Calu3 (cell line): ENCODE results near the gene KIF17. TPM values are rescaled to one million over a fixed set of nuclear protein-coding genes. Genes with fewer than 3 reads are reported as not detected.

ENCODE experiments used
- BruUV-seq: library from RNA; stranded (reverse); fragments of 400-500 nt; replicated peaks from 2 replicates; lab custom pipeline; 2021; lab: Mats Ljungman, UMichigan
- CTCF ChIA-PET: fragments of 300-600 bp; sonication (Branson Sonifier 250); formaldehyde crosslinking; loops from one replicate; lab custom pipeline; 2022; ENCODE audit warnings: antibody characterized with exemption; lab: Charles Lee
- DNase-seq: peaks from one replicate; pipeline ENCODE4 v3.0.0; 2022
- H3K27ac Mint-ChIP-seq: one replicate; pipeline ENCODE4 v1.8.0; 2022; ENCODE audit warnings: mixed read lengths; ENCODE audit not compliant: unreplicated experiment
- H3K27me3 Mint-ChIP-seq: one replicate; pipeline ENCODE4 v1.8.0; 2022; ENCODE audit warnings: mixed read lengths; ENCODE audit not compliant: unreplicated experiment
- H3K36me3 Mint-ChIP-seq: one replicate; pipeline ENCODE4 v1.8.0; 2022; ENCODE audit warnings: mild to moderate bottlenecking, moderate library complexity, mixed read lengths; ENCODE audit not compliant: insufficient read depth, unreplicated experiment
- H3K4me1 Mint-ChIP-seq: one replicate; pipeline ENCODE4 v1.8.0; 2022; ENCODE audit warnings: mild to moderate bottlenecking, low read depth, mixed read lengths; ENCODE audit not compliant: unreplicated experiment
- H3K4me3 Mint-ChIP-seq: one replicate; pipeline ENCODE4 v1.8.0; 2022; ENCODE audit warnings: mild to moderate bottlenecking, low read depth, moderate library complexity, mixed read lengths; ENCODE audit not compliant: unreplicated experiment
- H3K9me3 Mint-ChIP-seq: one replicate; pipeline ENCODE4 v1.8.0; 2022; ENCODE audit warnings: low read depth, mixed read lengths; ENCODE audit not compliant: unreplicated experiment
- intact Hi-C: fragments of 100-400 bp; cut with micrococcal nuclease; formaldehyde crosslinking; loops from one replicate; pipeline ENCODE4 v1.10.0; 2022; ENCODE audit not compliant: unreplicated experiment
- total RNA-seq: library from RNA; stranded (reverse); gene quantifications from 2 replicates; pipeline ENCODE4 v1.2.3, GENCODE V29; 2022
- TF ChIP-seq, protein P1 (sequence below): fragments of 200-600 bp; IDR thresholded peaks from one replicate; pipeline ENCODE4 v1.8.0; 2022; ENCODE audit warnings: antibody characterized with exemption; ENCODE audit not compliant: unreplicated experiment

The KIF17 gene
- total RNA-seq, 1 experiment from 2014 or later: not detected

DNA sequence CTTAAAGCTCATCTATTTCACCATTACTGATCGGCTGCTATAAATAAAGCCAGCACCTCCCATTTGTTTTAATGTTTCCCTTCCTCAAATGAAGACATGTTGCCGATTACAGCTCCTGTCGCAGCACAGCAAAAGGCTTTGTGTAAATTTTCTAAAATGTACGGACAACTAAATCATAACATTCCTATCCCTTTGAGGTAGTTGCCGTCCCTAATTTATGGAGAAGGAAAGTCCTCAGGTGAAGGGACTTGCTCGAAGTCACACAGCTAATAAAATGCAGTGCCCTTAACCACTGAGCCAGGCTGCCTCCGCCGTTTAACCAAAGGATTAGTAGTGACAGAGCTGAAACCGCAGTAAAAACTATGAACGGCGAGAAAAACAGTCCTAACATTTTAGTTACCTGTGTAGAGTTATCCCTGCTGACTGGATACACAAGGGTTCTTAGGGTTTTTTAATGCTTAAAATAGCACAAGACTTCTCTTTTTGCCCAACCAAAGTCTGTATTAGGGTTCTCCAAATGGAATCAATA, 83.7 kb downstream of the KIF17 start:
- intact Hi-C loops: loop anchor here (1.0 kb wide), 1 partner anchor 112 kb away; no protein-coding TSS in a partner anchor
- BruUV-seq: TSS peak; percentile 34

DNA sequence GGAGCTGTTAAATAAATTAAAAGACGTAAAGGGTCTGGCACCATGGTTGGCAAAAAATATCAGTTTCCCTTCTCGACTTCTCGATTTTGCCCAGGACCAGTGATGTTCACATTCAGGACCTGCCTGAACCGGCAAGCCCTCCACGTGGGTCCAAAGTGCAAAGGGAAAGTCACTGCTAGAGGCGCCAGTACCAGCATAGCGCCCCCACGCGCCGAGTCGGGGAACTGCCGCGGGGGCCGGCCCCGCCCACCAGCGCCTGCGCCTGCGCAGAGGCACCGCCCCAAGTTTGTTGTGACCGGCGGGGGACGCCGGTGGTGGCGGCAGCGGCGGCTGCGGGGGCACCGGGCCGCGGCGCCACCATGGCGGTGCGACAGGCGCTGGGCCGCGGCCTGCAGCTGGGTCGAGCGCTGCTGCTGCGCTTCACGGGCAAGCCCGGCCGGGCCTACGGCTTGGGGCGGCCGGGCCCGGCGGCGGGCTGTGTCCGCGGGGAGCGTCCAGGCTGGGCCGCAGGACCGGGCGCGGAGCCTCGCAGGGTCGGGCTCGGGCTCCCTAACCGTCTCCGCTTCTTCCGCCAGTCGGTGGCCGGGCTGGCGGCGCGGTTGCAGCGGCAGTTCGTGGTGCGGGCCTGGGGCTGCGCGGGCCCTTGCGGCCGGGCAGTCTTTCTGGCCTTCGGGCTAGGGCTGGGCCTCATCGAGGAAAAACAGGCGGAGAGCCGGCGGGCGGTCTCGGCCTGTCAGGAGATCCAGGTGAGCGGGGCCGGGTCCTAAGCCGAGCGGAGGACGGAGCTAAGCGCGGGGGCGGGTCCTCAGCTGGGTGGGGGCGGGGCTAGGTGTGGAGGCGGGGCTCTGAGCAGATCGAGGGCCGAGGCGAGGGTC, 84.4 kb downstream of the KIF17 start, which contains the start of gene PINK1:
TSS of gene PINK1 (plus strand) at position 269 of the 875 bp plus-strand sequence. CDS start at position 360, 91 bp downstream.
- no peaks in the 10 kb centered on the region for H3K9me3 Mint-ChIP-seq
- no peaks in the 10 kb centered on the region for H3K4me1 Mint-ChIP-seq
- H3K36me3 Mint-ChIP-seq: peaks cover 21% of the 10 kb centered on the region
- H3K27me3 Mint-ChIP-seq: no peaks in the 10 kb centered on the region
- no TSS peak for BruUV-seq
- peak within 1 kb of the TSS; percentile 72 for H3K4me3 Mint-ChIP-seq
- TF ChIP-seq, protein P1, sequence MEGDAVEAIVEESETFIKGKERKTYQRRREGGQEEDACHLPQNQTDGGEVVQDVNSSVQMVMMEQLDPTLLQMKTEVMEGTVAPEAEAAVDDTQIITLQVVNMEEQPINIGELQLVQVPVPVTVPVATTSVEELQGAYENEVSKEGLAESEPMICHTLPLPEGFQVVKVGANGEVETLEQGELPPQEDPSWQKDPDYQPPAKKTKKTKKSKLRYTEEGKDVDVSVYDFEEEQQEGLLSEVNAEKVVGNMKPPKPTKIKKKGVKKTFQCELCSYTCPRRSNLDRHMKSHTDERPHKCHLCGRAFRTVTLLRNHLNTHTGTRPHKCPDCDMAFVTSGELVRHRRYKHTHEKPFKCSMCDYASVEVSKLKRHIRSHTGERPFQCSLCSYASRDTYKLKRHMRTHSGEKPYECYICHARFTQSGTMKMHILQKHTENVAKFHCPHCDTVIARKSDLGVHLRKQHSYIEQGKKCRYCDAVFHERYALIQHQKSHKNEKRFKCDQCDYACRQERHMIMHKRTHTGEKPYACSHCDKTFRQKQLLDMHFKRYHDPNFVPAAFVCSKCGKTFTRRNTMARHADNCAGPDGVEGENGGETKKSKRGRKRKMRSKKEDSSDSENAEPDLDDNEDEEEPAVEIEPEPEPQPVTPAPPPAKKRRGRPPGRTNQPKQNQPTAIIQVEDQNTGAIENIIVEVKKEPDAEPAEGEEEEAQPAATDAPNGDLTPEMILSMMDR: peak; percentile 96
- CTCF ChIA-PET: interaction anchor here (0.5 to 4.9 kb wide), 7 partner anchors 16 to 420 kb away, joined by 3 to 49 read pairs (median 4); partner anchors contain the start of gene CDA
- H3K27ac Mint-ChIP-seq: no peak within 1 kb of the TSS
- intact Hi-C loops: loop anchor here (1.0 kb wide), 1 partner anchor 111 kb away; no protein-coding TSS in a partner anchor
- DNase-seq: peak; percentile 84

More for the DNA sequence above, 83.7 kb downstream of the KIF17 start:
- DNase-seq: no peak
- TF ChIP-seq, protein P1: no peak
- CTCF ChIA-PET: interaction anchor here (0.5 to 4.9 kb wide), 7 partner anchors 16 to 421 kb away, joined by 3 to 49 read pairs (median 4); partner anchors contain the start of gene CDA
- Mint-ChIP-seq H3K27me3 (no peaks in the 10 kb centered on the region), H3K4me1 (no peaks in the 10 kb centered on the region), H3K9me3 (no peaks in the 10 kb centered on the region), H3K36me3 (peaks cover 18% of the 10 kb centered on the region), H3K27ac (no peak overlapping the region), H3K4me3 (peak overlapping the region; percentile 72)

DNA sequence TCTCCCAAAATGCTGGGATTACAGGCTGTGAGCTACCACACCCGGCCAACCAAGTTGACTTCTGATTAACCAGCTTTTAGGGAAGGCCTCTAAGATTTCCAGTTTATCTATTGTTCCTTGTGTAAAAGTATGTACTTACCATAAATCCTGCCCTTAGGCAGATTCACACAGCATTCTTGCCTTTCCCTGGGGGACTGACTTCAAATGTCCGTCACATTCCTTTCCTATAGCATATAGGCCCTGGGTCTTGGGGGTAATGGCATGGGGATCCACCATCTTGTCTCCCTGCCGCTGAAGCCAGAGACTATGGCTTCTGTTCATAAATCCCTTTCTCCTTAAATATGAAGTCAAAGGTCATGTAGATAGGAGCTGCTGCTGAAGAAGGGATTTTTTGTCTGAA, 85.4 kb downstream of the KIF17 start:
- Mint-ChIP-seq H3K9me3 (no peaks in the 10 kb centered on the region), H3K36me3 (peaks cover 21% of the 10 kb centered on the region), H3K4me3 (peak overlapping the region; percentile 72), H3K27ac (no peak overlapping the region), H3K27me3 (peaks cover 9% of the 10 kb centered on the region), H3K4me1 (no peaks in the 10 kb centered on the region)
- intact Hi-C loops: no loop called here
- CTCF ChIA-PET: interaction anchor here (4.9 kb wide), 1 partner anchor 57 kb away, joined by 49 read pairs; no protein-coding TSS in a partner anchor
- DNase-seq: no peak
- TF ChIP-seq, protein P1: no peak
- BruUV-seq: no TSS peak

DNA sequence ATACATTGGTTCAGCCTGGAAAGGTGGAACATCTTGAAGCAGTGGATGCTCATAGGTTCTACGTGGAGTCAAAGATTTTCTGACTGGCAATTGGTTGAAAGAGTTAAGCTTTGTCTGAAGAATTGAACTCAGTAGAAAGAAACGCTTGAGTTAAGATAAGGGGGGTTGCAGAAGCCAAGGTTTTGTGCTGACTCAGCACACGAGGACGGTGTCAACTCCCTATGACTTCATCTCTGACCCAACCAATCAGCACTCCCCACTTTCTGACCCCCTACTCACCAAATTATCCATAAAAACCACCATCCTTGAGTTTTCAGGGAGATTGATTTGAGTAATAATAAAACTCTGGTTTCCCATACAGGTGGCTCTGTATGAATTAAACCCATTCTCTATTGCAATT, 87.1 kb downstream of the KIF17 start:
- H3K9me3 Mint-ChIP-seq: no peaks in the 10 kb centered on the region
- TF ChIP-seq, protein P1: no peak
- H3K4me3 Mint-ChIP-seq: no peak overlapping the region
- no peak for DNase-seq
- H3K27me3 Mint-ChIP-seq: peaks cover 25% of the 10 kb centered on the region
- H3K4me1 Mint-ChIP-seq: no peaks in the 10 kb centered on the region
- no TSS peak for BruUV-seq
- intact Hi-C loops: no loop called here
- no peak overlapping the region for H3K27ac Mint-ChIP-seq
- CTCF ChIA-PET: interaction anchor here (0.6 kb wide), 1 partner anchor 8 kb away, joined by 4 read pairs; no protein-coding TSS in a partner anchor
- H3K36me3 Mint-ChIP-seq: peaks cover 21% of the 10 kb centered on the region
